Body of pancreas (tissue), 4 donors: Measurements from ENCODE around the gene DNAL1.

Experiments
- CTCF ChIP-seq, 7 experiments: fragments of 450-650 bp in 4 of 7; fragments of 200-600 bp in 3 of 7; sonication (generic) in 3 of 7; IDR thresholded peaks; one replicate each; pipeline ENCODE4 v1.5.1; 2016 to 2019; ENCODE audit warnings: antibody characterized with exemption in 7 of 7
- POLR2A ChIP-seq, 3 donors: fragments of 450-650 bp; IDR thresholded peaks; one replicate each; pipeline ENCODE4 v1.6.1; 2016; ENCODE audit warnings: antibody characterized with exemption in 3 of 3, mild to moderate bottlenecking in 2 of 3

- no peak for TF ChIP-seq POLR2A (IDR thresholded peaks at IDR 0.05)
- no peak for TF ChIP-seq CTCF (IDR thresholded peaks at IDR 0.05)
Observed at GRCh38 chr14:73694083-73694482, 49.3 kb downstream of the DNAL1 start.
